SH-SY5Y (cell line): Measurements from ENCODE around the gene HOXC10.

Source experiments
- GATA2 ChIP-seq: IDR thresholded peaks from 2 replicates; pipeline ENCODE4 v1.6.1; 2011; ENCODE audit warnings: mild to moderate bottlenecking, low read depth, low read length
- GATA3 ChIP-seq: IDR thresholded peaks from 2 replicates; pipeline ENCODE4 v1.6.1; 2011; ENCODE audit warnings: low read depth, mild to moderate bottlenecking, low read length, moderate library complexity

HOXC10 gene

DNA sequence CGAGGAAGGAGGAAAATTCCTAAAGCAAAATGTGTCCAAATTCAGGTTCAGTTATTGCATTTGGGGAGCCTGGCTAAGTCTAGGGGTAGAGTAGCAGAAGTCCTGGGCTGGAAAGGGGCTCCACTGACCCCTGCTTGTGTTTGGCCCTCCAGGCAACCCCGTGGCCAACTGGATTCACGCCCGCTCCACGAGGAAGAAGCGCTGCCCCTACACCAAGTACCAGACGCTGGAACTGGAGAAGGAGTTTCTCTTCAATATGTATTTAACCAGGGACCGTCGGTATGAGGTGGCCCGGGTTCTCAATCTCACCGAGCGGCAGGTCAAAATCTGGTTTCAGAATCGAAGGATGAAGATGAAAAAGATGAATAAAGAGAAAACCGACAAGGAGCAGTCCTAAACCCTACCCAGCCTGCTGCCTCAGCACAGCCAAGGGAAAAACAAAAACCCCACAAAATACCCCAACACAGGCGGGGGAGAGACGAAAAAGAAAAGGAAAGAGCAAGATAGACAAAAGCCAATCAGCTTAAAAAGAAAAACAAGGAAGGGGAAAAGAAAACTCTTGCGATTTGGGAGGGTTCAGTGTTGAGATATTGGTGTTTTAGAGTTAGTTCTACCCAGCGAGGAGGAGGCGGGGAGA is 17.4 kb downstream of the HOXC10 start:
- TF ChIP-seq GATA3 (no peak), GATA2 (no peak)

DNA sequence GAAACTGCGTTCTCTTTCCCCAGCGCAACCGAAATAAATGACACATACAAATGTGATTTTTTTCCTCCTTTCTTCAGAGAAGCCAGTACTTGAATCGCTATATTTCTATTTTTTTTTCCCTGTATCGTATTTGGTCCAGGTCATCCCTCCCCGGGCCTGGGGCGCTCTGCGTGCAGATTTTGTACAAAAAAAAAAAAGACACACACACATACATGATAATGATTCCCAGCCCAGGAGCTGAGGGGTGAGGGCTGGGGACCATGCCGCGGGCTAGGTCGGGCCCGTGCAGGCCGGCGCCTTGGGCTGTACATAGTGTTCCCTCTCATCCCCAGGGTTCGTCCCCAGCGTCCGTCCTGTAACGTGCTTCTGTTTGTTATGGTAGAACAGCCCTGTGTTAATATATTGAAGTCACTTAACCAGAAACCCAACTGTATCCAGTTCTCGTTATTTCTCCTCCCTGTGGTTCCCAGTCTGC is 18.0 kb downstream of the HOXC10 start:
- TF ChIP-seq GATA3, result no peak
- no peak for TF ChIP-seq GATA2

DNA sequence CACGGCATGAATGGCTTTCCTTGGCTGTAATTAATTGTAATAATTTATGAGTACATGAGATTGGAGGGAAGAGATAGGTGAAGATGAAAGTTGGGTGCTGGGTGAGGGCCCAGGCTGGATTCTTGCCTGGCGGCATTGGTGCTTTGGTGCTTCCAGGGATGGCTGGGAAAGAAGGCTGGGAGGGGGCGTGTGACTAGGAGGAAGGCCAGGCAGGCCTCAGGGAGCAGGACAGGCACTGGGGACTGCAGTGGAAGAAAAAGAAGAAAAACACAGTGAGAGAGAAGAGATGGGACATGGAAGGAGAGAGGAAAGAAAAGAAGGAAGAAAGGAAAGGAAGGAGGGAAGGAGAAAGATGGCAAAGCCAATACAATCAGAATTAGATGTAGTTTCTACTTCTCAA is 18.7 kb downstream of the HOXC10 start:
- TF ChIP-seq GATA3 (no peak), GATA2 (no peak)

DNA sequence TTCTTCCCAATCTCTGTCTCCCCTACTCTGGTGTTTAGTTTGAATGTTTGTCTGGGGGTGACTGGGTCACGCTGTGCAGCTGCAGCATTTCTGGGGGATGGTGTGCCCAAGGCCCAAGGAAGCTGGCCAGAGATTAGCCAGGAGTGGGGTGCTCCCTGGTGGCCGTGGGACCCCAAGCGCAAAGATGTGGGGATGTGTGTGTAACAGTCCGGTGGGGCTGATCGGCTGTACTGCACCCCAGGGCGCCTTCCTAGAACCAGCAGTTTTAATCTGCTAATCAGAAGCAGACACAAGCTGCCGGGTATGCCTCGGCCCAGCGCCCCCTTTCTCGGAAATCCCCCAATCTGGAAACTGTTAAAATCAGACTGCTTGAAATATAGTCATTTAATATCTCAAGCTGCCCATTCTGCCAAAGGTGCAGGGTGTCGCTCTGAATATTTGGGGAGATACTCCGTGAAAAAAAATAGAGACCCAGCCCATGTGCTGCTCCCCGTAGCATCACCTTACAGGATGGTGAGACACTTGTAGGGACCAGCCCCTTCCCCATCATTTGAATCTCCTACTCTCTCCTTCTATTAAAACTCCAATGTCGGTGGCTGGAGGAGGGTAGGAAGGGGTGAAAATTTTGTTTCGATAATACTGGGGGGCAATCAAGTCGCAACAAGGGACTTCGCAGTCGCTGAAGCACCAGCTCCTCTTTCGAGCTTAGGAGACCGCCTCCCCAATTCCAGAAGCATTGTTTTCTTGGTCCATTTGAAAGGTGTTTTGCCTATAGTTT is 19.3 kb downstream of the HOXC10 start:
- TF ChIP-seq GATA3 (no peak), GATA2 (no peak)

- TF ChIP-seq GATA2, result no peak
- TF ChIP-seq GATA3, result no peak
These were observed 20.0 kb downstream of the HOXC10 start for GRCh38 chr12:54004841-54005530.

GRCh38 chr12:54005531-54005852 is 20.5 kb downstream of the HOXC10 start:
- TF ChIP-seq GATA3 (no peak), GATA2 (no peak)

DNA sequence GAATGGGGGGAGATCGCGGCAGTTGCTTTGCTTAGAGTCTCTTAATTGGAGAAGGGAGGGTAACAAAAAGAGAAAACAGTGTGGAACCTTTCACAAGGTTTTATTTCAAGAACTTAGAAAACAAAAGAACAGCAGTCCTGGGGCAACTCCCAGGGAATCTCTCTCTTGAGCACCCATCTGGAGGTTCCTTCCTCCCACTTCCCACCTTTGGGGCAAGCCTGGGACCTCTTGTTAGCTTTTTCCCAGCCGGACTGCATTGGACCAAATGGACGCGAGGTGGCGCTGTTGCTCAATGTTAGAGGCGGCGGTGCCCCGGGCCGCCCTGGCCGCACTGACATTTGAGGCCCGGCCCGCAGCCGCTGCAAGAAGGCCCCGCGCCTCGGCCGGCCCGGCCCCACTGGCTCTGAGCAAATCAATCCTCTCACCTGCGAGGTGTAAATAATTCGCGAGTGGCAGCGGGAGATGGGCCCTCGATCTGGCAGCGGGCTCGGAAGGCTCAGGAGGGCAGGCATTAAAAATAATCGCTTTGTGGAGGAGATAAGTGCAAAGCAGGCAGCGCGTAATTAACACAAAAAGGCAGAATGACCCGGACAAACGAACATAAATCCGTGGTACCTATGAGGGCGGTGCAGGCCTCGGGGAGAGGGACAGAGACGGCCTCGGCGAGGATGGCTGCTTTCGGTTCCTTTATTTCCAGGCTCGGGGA is 21.1 kb downstream of the HOXC10 start:
- TF ChIP-seq GATA3 (no peak), GATA2 (no peak)

- TF ChIP-seq GATA3 (no peak), GATA2 (no peak)
These were observed 21.7 kb downstream of the HOXC10 start for GRCh38 chr12:54006559-54007220.

DNA sequence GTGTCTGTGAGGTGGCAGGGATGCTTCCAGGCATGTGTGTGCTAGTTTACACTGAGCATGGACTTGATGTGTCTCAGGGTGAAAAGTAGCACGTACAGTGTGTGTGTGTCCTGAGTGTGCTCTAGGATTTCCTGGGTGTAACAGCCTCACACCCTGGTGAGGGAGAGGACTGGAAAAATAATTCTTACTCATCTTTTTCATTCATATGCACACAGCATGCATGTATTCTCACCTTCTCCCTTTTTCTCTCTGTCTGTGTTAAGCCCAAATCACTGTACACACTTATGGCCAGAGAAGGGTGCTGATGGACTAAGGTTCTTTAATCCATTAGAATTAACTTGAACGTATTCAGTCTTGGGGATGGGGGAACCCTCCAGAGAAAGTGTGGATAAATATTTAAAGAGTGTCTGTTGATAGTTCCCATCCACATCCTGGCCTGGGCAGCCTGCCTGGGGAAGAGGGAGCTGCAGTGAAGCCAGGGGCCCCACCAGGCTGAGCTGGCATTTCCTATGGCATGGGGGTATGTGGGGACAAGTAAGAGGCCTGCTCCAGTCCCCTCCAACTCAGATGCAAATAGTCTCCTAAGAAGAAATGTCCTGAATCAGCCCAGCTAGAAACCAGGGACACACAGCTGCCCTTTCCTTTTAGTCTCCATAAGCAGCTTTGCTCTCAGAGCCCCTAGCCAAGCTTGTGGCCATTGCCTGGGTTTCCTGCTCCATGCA is 22.8 kb downstream of the HOXC10 start:
- TF ChIP-seq GATA3, result no peak
- no peak for TF ChIP-seq GATA2

GRCh38 chr12:54008260-54008552 is 23.3 kb downstream of the HOXC10 start:
- no peak for TF ChIP-seq GATA3
- TF ChIP-seq GATA2, result no peak

DNA sequence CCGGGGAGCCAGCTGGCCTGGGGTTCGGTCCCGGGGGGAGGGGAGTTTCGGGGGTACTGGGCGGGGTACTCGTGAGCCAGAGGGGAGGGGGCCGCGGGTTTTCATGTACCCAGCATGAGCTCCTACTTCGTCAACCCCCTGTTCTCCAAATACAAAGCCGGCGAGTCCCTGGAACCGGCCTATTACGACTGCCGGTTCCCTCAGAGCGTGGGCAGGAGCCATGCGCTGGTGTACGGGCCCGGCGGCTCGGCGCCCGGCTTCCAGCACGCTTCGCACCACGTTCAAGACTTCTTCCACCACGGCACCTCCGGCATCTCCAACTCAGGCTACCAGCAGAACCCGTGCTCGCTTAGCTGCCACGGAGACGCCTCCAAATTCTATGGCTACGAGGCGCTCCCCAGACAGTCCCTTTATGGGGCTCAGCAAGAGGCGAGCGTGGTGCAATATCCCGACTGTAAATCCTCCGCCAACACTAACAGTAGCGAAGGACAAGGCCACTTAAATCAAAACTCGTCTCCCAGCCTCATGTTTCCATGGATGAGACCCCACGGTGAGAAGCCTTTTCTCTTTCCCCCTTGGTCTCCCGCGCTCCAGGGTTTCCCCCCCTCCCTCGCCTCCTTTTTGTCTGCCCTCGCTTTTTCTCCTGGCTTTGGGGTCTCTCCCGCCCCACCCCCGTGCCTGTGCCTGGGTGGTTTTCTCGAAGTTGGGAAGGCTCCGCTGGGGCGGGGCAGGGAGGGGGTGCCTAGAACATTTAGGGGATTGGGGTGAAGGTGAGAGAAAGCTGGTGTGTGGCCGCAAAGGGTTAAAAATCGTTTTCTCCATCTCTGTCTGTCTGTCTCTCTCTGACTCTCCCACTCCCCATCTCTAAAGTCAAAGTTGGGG is 24.5 kb downstream of the HOXC10 start:
- TF ChIP-seq GATA3 (no peak), GATA2 (no peak)

DNA sequence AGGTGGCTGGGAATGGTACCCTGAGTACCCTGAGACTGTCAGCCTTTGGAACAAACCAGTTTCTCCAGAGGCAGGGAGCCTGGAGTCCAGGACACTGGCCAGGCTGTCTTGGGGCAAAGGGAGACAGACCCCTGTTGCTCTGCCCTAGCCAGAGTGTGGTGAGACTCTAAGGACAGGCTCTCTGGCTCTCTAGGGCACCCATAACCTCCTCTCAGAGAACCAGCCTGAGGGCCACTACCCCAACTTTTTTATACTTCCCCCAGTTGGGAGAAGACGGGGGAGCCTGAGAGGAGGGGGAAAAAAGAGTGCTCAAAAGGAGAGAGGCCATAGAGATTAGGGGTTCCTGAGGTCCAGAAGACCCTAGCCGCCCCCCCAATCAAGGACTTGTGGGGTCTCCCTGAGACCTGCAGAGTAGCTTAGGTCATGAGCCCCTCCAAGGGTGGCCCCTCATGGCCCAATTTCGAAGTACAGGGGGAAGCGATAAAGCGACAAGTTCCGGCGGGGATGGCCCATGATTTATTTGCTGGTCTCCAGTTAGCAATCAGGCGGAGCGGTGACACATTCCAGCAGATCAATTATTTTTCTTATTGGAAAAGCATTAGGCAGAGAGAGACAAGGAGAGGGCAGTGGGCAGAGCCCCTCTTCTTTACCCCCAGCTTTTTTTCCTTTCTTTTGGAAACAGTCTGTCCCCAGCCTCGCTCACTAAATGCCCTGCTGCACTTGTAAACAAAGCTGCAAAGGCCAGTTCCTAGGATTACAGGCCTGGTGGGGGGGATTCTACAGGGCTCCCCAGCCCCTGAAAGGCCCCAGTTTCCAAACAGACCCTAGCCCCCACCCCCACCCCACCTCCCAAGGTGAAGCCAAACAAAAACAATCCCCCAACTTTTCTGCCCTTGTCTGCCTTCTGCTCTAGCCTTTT is 25.4 kb downstream of the HOXC10 start:
- no peak for TF ChIP-seq GATA3
- TF ChIP-seq GATA2, result no peak

- no peak for TF ChIP-seq GATA2
- TF ChIP-seq GATA3, result no peak
These were observed 26.2 kb downstream of the HOXC10 start for GRCh38 chr12:54010972-54011664.
